Measurements from ENCODE around the gene CDPF1. TPM values are rescaled to one million over a fixed set of nuclear protein-coding genes. Genes with fewer than 3 reads are reported as not detected.

The CDPF1 gene
- total and polyA plus RNA-seq, 2 of the 13 experiments (the other 11 are each of a cell fraction or from before 2014, with no cell fraction given) = 5.2 to 8.1 TPM

DNA sequence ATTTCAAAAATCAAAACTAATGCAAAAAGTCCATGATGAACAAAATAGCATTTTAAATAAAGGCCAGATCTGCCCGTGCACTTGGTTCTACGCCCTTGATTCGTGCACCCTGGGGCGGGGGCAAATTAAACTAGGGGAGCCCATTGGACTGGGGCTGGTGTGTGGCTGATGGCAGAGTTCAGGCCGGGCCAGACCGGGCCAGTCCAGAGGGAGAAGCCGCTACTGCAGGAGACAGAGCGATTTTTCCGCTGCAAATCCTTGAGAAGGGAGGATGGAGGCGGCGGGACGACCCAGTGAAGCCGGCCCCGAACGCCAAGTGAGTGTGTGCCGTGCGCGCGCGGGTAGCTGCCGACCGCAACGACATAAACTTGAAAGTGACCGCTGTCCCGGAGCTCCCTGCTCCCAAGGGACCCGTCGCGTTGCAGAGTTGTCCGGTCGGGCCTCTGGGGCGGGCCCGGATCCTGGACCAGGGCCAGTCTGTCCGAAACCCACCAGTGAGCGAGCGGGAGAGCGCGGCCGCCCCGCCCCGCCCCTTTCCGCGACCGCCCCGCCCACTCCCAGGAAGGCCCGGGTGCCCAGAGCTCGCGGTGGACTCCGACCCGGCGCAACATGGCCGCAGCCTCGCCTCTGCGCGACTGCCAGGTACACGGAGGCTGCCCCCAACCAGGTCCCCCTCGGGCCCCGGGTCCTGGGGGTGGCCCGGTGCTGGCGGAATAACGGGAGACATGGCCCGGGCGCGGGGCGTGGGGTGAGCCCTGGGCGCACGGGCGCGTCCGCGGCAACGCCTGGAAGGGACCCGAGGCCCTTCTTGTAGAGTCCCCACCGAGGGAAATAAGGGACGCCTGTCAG lies 17.6 kb upstream of the CDPF1 start, which contains the start of gene TTC38 (continued):
- peak; percentile 76 for TF ChIP-seq DRAP1 (CRISPR knock-in tag; IDR thresholded peaks at IDR 0.05)
- TF ChIP-seq ATM (IDR thresholded peaks at IDR 0.05; ENCODE audit: borderline replicate concordance) = no peak
- TF ChIP-seq, protein P1, sequence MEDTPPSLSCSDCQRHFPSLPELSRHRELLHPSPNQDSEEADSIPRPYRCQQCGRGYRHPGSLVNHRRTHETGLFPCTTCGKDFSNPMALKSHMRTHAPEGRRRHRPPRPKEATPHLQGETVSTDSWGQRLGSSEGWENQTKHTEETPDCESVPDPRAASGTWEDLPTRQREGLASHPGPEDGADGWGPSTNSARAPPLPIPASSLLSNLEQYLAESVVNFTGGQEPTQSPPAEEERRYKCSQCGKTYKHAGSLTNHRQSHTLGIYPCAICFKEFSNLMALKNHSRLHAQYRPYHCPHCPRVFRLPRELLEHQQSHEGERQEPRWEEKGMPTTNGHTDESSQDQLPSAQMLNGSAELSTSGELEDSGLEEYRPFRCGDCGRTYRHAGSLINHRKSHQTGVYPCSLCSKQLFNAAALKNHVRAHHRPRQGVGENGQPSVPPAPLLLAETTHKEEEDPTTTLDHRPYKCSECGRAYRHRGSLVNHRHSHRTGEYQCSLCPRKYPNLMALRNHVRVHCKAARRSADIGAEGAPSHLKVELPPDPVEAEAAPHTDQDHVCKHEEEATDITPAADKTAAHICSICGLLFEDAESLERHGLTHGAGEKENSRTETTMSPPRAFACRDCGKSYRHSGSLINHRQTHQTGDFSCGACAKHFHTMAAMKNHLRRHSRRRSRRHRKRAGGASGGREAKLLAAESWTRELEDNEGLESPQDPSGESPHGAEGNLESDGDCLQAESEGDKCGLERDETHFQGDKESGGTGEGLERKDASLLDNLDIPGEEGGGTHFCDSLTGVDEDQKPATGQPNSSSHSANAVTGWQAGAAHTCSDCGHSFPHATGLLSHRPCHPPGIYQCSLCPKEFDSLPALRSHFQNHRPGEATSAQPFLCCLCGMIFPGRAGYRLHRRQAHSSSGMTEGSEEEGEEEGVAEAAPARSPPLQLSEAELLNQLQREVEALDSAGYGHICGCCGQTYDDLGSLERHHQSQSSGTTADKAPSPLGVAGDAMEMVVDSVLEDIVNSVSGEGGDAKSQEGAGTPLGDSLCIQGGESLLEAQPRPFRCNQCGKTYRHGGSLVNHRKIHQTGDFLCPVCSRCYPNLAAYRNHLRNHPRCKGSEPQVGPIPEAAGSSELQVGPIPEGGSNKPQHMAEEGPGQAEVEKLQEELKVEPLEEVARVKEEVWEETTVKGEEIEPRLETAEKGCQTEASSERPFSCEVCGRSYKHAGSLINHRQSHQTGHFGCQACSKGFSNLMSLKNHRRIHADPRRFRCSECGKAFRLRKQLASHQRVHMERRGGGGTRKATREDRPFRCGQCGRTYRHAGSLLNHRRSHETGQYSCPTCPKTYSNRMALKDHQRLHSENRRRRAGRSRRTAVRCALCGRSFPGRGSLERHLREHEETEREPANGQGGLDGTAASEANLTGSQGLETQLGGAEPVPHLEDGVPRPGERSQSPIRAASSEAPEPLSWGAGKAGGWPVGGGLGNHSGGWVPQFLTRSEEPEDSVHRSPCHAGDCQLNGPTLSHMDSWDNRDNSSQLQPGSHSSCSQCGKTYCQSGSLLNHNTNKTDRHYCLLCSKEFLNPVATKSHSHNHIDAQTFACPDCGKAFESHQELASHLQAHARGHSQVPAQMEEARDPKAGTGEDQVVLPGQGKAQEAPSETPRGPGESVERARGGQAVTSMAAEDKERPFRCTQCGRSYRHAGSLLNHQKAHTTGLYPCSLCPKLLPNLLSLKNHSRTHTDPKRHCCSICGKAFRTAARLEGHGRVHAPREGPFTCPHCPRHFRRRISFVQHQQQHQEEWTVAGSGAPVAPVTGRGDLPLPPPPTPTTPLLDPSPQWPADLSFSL (CRISPR knock-in tag; IDR thresholded peaks at IDR 0.05) = no peak
- TF ChIP-seq, protein P2, sequence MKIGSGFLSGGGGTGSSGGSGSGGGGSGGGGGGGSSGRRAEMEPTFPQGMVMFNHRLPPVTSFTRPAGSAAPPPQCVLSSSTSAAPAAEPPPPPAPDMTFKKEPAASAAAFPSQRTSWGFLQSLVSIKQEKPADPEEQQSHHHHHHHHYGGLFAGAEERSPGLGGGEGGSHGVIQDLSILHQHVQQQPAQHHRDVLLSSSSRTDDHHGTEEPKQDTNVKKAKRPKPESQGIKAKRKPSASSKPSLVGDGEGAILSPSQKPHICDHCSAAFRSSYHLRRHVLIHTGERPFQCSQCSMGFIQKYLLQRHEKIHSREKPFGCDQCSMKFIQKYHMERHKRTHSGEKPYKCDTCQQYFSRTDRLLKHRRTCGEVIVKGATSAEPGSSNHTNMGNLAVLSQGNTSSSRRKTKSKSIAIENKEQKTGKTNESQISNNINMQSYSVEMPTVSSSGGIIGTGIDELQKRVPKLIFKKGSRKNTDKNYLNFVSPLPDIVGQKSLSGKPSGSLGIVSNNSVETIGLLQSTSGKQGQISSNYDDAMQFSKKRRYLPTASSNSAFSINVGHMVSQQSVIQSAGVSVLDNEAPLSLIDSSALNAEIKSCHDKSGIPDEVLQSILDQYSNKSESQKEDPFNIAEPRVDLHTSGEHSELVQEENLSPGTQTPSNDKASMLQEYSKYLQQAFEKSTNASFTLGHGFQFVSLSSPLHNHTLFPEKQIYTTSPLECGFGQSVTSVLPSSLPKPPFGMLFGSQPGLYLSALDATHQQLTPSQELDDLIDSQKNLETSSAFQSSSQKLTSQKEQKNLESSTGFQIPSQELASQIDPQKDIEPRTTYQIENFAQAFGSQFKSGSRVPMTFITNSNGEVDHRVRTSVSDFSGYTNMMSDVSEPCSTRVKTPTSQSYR (CRISPR knock-in tag; IDR thresholded peaks at IDR 0.05; ENCODE audit: borderline replicate concordance) = no peak; the same call in 1 of the 2 replicates
- TF ChIP-seq SKIL (CRISPR knock-in tag; IDR thresholded peaks at IDR 0.05; ENCODE audit: borderline replicate concordance) = peak; percentile 92
- TF ChIP-seq, protein P3, sequence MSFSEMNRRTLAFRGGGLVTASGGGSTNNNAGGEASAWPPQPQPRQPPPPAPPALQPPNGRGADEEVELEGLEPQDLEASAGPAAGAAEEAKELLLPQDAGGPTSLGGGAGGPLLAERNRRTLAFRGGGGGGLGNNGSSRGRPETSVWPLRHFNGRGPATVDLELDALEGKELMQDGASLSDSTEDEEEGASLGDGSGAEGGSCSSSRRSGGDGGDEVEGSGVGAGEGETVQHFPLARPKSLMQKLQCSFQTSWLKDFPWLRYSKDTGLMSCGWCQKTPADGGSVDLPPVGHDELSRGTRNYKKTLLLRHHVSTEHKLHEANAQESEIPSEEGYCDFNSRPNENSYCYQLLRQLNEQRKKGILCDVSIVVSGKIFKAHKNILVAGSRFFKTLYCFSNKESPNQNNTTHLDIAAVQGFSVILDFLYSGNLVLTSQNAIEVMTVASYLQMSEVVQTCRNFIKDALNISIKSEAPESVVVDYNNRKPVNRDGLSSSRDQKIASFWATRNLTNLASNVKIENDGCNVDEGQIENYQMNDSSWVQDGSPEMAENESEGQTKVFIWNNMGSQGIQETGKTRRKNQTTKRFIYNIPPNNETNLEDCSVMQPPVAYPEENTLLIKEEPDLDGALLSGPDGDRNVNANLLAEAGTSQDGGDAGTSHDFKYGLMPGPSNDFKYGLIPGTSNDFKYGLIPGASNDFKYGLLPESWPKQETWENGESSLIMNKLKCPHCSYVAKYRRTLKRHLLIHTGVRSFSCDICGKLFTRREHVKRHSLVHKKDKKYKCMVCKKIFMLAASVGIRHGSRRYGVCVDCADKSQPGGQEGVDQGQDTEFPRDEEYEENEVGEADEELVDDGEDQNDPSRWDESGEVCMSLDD (CRISPR knock-in tag; IDR thresholded peaks at IDR 0.05; ENCODE audit: borderline replicate concordance) = no peak
- peak; percentile 30; the same call in 1 of the 2 replicates for TF ChIP-seq ZNF746 (CRISPR knock-in tag; IDR thresholded peaks at IDR 0.05)
- TF ChIP-seq ZNF207 (IDR thresholded peaks at IDR 0.05; ENCODE audit: borderline replicate concordance) = no peak
- TF ChIP-seq ZBTB42 (CRISPR knock-in tag; IDR thresholded peaks at IDR 0.05) = no peak
- TF ChIP-seq ZNF253 (CRISPR knock-in tag; IDR thresholded peaks at IDR 0.05; ENCODE audit: borderline replicate concordance) = peak; percentile 74; the same call in 1 of the 2 replicates
- TF ChIP-seq GATA4 (IDR thresholded peaks at IDR 0.05; ENCODE audit: borderline replicate concordance, low read depth) = 0 out of 2 replicates have a peak, but pooled peaks have one; percentile 22
- TF ChIP-seq ISL2 (CRISPR knock-in tag; IDR thresholded peaks at IDR 0.05) = 0 out of 2 replicates have a peak, but pooled peaks have one; percentile 49

Data from HepG2 (cell line).